HG02623 (cell line): ENCODE measurements around the gene DYDC1.
"Not testable (repeated sequence)": the region's sequence is repeated elsewhere in the genome, so short reads cannot be mapped to it uniquely, and the experiment has no call there.

Source experiments
- ATAC-seq: cut with Tn5 transposase; IDR thresholded peaks from one replicate; pipeline ENCODE4 v1.9.1; 2021; ENCODE audit warnings: moderate library complexity; ENCODE audit not compliant: unreplicated experiment

DYDC1 gene

GRCh38 chr10:80344912-80345311, 11.6 kb downstream of the DYDC1 start:
- no peak for ATAC-seq

- ATAC-seq = no peak
Measured at GRCh38 chr10:80344276-80344675, 12.3 kb downstream of the DYDC1 start.

DNA sequence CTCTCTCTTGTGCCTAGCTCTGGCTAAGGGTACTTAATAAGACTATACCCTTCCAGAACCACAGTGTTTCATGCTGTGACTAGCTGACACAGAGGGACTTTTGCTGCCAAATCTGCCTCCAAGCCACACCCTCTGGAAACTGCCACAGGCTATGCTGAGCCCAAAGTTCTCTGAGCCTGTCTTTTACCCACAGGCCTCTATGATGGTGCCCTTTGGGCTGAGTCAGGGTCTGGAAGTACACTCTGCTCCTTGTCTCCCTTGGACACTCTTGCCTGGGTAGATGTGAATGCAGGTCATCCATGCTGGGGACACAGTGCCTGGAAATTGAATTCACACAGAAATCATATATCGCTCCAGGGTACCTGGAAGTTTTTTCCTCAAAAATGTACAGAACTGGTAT, 22.6 kb downstream of the DYDC1 start:
- ATAC-seq = no peak

DNA sequence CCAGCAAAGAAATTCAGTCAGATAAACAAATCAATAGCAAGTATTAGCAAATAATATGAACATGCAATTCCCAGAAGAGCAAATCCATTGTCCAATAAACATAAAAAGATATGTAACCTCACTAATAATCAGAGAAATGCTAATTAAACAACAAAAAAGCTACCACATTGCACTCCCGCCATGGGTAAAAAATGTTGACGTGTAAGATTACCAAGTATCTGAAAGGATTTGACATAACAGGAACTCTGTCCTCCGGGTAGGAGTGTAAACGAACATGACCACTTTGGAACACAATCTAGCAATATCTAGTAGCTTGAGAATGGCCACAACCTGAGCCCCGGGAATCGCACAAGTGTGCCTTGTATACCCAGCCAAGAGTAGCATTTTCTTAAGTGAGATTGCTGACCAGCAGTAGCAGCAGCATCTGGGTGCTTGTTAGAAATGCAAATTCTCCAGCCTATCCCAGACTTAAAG, 31.6 kb downstream of the DYDC1 start:
- ATAC-seq = no peak

DNA sequence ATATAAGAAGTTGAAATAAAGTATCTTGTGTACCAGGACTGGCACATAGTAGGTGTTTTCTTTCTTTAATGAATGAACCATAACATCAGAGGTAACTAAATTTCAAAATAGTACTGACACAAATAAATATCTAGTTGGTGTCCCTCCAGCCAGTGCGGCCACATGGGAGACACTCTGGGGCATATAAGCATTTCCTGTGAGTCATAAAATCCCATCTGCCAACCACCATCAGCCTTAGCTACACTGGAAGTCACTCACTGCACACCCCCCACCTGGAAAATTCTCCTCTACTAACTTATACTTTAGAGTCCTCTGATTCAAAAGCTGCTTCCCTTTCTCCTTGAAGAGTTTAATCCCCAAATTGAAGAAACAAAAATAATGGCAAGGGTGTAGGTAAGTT, 32.5 kb downstream of the DYDC1 start:
- ATAC-seq = no peak

DNA sequence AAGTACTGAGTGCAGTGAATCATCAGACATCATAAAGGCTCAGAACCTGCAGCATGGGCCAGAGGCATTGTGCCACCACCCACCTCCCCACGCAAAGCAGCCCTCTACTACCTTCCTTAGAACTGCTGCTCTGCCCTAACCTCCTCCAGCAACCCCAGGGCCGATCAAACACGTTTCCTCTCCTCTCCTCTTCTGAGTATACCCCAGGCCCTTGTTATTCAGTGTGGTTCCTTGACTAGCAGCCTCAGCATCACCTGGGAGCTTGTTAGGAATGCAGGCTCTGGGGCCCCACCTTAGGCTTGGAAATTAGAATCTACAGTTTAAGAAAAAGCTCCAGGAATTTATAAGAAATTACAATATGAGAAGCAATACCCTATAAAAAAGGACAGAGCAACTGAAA, 33.2 kb downstream of the DYDC1 start:
- no peak for ATAC-seq

DNA sequence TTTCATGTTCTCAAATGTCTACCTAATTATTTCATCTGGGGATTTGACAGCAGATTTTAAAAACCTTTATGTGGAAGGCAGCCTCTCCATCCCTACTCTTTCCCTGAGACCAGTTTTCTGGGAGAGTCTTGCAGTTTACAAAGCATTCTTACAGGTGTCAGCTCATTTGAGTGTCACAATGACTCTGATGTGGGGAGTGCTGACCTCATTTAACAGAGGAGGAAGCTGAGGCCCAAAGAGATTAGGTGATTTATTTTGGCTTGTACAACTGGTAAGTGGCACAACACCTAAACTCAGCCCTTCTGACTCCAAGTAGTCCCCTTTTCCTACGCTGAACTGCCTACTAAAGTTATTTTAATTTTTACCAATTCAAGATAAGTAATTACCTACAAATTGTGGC, 33.8 kb downstream of the DYDC1 start:
- ATAC-seq = no peak

- no peak for ATAC-seq
Measured at GRCh38 chr10:80322158-80322557, 34.4 kb downstream of the DYDC1 start.

- no peak for ATAC-seq
Measured at GRCh38 chr10:80321183-80321582, 35.4 kb downstream of the DYDC1 start.

- no peak for ATAC-seq
Measured at GRCh38 chr10:80320377-80320776, 36.2 kb downstream of the DYDC1 start.

GRCh38 chr10:80319725-80320290, 36.7 kb downstream of the DYDC1 start:
- no peak for ATAC-seq

GRCh38 chr10:80319318-80319717, 37.2 kb downstream of the DYDC1 start:
- no peak for ATAC-seq

DNA sequence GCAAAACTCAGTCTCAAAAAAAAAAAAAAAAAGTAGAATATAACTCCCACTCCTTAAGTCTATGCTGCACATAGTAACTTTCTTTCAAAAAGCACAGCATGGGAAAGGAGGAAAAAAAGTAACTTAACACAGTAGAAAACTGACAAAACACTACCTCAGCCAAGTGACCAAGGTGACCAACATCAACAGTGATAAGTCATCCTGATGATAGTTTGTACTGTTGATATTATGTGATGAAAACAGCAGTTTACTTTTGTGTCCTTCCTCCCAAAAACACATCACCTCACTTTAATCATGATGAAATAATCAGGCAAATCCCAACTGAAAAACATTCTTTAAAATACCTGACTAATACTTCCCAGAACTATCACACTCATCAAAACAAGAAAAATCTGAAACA, 37.8 kb downstream of the DYDC1 start:
- no peak for ATAC-seq

GRCh38 chr10:80315391-80315790, 41.2 kb downstream of the DYDC1 start:
- no peak for ATAC-seq

- no peak for ATAC-seq
Measured at GRCh38 chr10:80313523-80313922, 43.0 kb downstream of the DYDC1 start.

DNA sequence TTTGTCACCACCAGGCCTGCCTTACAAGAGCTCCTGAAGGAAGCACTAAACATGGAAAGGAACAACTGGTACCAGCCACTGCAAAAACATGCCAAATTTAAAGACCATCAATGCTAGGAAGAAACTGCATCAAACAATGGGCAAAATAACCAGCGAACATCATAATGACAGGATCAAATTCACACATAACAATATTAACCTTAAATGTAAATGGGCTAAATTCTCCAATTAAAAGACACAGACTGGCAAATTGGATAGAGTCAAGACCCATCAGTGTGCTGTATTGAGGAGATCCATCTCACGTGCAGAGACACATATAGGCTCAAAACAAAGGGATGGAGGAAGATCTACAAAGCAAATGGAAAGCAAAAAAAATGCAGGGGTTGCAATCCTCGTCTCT, 50.6 kb downstream of the DYDC1 start:
- ATAC-seq = not testable (repeated sequence)

DNA sequence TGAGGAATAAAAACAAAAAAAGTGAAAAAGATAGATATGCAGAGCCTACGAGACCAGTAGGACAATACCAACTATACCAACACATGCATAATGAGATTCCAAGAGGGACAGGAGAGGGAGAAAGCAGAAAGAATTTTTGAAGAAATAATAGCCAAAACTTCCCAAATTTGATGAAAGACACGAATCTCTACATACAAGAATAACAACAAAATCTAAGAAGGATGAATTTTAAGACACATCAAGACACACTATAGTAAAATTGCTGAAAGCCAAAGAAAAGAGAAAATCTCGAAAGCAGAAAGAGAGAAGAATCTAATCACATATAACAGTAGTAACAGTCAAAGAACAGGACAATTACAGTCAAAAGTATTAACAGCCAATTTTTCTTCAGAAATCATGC, 59.6 kb downstream of the DYDC1 start:
- no peak for ATAC-seq

DNA sequence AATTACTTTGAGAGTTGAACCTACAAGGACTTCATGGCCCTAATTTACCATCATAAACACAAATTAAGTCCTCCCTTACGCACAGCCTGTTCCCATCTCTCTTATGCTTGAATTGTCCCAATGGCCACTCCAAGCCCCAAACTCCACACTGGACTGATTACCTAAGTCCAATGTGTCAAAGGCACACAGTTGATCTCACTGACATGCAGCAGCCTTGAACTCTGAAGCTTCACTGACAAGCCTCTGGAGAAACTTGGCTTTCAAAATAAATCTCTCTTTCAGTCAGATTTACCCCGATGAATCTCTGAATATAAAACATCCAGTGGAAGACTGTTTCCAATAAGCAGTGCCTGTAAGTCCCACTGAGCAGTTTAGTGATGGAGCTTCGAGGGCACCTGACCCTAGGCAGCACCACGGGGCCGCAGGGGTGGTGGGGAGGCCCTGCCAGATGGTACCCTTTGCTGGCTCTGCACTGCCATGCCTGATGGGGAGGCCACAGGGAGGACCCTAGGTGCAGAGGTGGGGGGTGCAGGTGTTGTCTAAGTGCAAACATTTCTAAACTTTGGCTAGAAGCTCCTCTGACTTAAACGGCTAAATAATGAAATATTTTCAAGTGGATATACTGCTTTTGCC, 63.8 kb downstream of the DYDC1 start:
- no peak for ATAC-seq

DNA sequence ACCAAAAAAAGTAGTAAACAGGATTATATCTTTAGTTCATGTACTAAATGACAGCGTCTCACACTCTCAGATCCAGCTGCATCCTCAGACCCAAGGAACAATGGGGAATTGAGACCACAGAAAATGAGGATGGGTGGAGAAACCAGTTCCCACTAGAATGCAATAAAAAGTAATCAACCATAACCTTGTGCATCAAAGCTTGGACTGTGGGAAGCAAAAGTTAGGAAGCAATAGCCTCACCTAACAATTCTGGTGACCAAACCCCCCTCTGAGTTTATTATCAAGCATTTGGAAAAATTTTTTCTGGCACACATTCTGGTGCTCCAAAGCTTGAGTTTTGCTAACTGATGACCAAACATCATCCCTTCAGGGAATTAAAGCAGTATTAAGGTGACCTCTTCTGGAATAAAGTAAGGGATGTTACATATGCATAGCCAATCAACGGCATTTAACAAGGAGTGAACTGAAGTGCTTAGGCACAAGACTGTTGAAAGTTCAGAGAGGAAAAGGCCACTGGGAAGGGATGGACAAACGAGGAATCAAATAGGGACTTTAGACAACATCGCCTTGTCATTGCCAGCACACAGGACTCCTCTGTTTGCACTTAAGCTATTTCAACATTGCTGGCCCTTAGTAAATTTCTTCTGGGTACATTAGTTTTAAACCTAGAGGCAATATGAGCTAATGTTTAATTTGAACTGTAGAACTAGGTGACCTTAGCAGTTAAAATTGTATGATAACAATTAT, 65.9 kb downstream of the DYDC1 start:
- ATAC-seq = no peak

- ATAC-seq = no peak
Measured at GRCh38 chr10:80289451-80290287, 66.9 kb downstream of the DYDC1 start, which contains the start of gene MAT1A. Gene MAT1A, minus strand, starts transcription at chr10:80289658. Its CDS starts 235 bp downstream, at chr10:80289423.

DNA sequence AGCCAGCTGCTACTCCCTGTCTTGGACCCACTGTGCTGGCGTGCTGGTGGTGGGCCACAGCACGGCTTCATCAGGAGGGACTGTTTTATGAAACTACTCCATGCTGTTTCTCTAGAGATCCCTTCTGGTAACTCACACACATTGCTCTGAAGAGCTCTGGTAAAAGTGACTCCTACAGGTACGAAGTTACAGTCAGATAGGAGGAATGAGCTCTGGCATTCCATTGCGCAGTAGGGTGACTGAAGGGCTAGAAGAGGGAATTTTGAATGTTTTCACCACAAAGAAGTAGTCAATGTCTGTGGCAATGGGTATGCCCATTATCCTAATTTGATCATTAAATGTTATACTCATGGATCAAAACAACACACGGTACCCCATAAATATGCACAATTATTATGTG, 67.7 kb downstream of the DYDC1 start:
- ATAC-seq = no peak
